ENCODE data around the gene WNK2.

Gene WNK2

GRCh38 chr9:93266521-93267001 lies 82.6 kb downstream of the WNK2 start:
- no peak for DNase-seq (ENCODE audit: low spot score)

- no peak for DNase-seq (ENCODE audit: low spot score)
Measured at GRCh38 chr9:93267091-93267541, 83.2 kb downstream of the WNK2 start.

DNA sequence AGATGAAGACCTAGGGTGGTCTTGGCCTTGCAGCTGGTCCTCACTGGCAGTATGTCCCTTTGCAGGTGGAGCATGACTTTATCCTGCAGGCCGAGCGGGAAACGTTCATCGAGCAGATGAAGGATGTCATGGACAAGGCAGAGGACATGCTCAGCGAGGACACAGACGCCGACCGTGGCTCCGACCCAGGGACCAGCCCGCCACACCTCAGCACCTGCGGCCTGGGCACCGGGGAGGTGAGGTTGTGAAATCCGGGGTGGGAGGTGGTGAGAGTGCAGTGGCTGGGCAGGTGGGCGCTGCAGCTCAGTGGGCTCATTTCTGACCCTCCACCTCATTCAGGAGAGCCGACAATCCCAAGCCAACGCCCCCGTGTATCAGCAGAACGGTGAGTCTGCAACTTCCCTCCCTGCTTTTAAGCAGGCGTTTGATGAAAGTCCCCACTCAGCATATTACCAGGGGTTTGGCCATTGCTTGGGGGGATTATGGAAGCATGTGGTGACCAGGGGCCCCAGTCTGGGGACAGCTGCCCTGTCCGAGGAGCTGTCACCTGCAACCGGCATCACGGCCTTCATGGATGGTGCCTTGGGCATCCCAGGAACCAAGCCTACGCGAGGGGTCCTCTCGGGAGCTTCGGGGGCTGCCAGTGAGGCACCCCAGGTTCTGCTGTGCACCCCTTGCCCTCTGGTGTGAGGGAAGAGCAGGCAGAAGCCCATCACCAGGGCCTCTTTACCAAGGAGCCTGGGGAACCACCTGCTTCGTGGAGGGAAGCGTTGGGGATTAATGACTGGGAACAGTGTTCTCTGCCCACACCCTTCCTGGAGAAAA lies 84.0 kb downstream of the WNK2 start:
- no peak for DNase-seq (ENCODE audit: low spot score)

DNA sequence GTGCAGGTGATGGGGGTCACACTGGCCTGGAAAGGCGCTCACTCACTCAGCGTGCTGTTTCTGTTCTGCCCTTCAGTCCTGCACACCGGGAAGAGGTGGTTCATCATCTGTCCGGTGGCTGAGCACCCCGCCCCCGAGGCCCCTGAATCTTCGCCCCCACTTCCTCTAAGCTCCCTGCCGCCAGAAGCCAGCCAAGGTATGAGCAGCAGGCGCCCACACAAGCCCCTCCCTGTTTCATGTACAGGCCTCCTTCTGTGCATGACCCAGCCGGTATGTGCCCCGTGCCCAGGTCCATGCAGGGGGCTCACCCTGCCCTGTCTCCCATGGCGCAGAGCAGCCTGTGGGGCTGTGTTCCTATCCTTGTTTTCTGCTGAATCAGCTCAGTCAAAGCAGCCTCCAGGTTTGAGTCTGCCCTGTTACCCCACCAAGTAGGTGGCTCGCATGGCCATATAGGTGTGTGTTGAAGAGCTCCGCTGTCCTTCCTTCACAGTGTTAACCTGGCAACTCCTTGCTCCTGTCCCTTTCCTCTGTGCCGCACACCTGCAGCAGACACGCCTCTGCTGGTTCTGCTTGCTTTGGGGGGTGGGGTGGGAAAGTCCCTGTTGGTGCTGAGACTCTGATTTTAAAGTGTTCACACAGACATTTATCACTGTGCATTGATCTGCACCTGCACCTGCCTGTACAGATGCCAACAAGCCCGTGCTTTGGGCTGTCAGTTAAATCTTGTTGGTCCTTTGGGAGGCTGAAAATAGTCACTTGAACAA lies 84.8 kb downstream of the WNK2 start:
- no peak for DNase-seq (ENCODE audit: low spot score)

- no peak for DNase-seq (ENCODE audit: low spot score)
Measured at GRCh38 chr9:93270976-93271375, 87.0 kb downstream of the WNK2 start.

- no peak for DNase-seq (ENCODE audit: low spot score)
Measured at GRCh38 chr9:93276973-93277372, 93.0 kb downstream of the WNK2 start.

GRCh38 chr9:93278144-93278543 lies 94.2 kb downstream of the WNK2 start:
- no peak for DNase-seq (ENCODE audit: low spot score)

GRCh38 chr9:93280661-93281259 lies 96.8 kb downstream of the WNK2 start:
- no peak for DNase-seq (ENCODE audit: low spot score)

DNA sequence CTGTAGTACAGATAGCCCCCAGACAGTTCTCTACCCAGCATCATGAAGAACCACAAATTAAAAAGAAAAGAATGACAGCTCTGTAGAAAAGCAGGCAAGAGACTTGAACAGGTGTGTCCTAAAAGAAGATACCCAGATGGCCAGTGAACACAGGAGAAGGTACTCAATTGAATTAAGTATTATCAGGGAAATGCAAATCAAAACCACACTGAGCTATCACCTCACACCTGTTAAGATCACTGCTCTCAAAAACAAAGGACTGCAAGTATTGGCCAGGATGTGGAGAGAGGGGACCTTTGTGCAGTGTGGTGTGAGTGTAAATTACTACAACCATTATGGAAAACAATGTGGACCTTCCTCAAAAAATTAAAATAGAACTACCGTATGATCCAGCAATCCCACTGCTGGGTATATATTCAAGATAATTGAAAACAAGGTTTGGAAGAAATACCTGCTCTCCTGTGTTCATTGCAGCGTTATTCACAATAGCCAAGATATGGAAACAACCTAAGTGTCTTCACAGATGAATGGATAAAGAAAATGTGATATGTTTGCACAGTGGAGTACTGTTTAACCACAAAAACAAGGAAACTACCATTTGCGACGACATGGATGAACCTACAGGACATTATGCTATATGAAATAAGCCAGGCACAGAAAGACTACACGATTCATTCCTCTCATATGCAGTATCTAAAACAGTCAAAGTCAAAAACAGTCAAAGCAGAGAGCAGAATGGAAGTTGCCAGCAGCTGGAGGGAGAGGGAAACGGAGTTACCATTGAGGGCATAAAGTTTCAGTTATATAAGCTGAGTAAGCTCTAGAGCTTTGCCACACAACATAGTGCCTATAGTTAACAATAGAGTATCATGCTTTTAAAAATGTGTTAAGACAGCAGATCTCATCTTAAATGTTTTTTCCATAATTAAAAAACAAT lies 102.6 kb downstream of the WNK2 start:
- no peak for DNase-seq (ENCODE audit: low spot score)

DNA sequence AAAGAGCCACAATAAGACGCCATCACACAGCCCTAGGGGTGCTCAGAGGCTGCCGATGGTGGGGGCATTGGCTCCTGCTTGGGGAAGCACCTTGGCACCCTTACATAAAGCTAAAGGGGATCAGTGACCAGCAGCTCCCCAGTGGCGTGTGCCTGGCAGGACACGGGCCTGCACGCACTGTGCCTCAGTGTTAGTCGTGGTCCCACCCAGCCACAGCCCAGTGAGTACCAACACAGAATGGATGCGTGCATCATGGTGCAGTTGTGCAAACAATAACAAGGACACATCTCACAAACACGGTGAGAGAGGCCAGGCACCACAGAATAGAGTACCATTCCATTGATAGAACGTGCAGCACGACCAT lies 103.2 kb downstream of the WNK2 start:
- no peak for DNase-seq (ENCODE audit: low spot score)

DNA sequence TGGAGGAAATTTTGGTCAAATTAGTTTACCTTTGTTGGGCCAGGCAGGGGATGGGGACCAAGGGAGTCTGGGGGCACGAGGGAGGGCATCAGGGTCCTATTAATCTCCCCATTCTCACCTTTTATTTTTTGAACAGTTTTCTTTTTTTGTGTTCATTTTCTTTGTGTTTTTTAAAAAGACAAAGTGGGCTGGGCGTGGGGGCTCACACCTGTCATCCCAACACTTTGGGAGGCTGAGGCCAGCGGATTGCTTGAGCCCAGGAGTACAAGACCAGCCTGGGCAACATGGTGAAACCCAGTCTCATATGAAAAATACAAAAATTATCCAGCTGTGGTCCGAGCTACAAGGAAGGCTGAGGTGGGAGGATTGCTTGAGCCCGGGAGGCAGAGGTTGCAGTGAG lies 103.7 kb downstream of the WNK2 start:
- no peak for DNase-seq (ENCODE audit: low spot score)

GRCh38 chr9:93288341-93288740 lies 104.4 kb downstream of the WNK2 start:
- DNase-seq (ENCODE audit: low spot score), result no peak

DNA sequence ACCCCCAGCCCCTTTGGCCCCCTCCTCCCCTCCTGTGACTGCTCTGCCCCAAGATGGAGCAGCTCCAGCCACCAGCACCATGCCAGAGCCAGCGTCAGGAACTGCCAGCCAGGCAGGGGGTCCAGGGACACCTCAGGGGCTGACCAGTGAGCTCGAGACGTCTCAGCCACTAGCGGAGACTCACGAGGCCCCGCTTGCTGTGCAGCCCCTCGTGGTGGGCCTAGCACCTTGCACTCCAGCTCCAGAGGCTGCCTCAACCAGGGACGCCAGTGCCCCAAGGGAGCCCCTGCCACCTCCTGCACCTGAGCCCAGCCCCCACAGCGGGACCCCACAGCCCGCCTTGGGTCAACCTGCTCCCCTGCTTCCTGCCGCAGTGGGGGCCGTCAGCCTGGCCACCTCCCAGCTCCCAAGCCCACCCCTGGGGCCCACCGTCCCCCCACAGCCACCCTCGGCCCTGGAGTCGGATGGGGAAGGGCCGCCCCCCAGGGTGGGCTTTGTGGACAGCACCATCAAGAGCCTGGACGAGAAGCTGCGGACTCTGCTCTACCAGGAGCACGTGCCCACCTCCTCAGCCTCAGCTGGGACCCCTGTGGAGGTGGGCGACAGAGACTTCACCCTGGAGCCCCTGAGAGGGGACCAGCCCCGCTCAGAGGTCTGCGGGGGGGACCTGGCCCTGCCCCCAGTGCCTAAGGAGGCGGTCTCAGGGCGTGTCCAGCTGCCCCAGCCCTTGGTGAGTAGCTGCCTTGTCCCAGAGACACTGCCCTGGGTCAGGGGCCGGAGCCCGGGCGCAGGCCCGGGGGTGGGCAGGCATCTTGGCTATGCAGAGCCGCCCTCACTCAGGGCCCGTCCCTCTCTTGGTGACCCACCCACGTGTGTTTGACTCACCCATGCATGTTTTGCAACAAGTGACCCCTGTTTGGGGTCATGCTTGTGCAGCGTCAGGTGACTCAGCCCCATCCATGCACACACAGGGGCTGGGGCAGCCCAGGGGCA lies 105.2 kb downstream of the WNK2 start:
- DNase-seq (ENCODE audit: low spot score), result peak; percentile 97

- no peak for DNase-seq (ENCODE audit: low spot score)
Measured at GRCh38 chr9:93290495-93291434, 106.8 kb downstream of the WNK2 start.

GRCh38 chr9:93291536-93292287 lies 107.8 kb downstream of the WNK2 start:
- DNase-seq (ENCODE audit: low spot score), result no peak

- no peak for DNase-seq (ENCODE audit: low spot score)
Measured at GRCh38 chr9:93292288-93292615, 108.3 kb downstream of the WNK2 start.

- no peak for DNase-seq (ENCODE audit: low spot score)
Measured at GRCh38 chr9:93292664-93293328, 108.9 kb downstream of the WNK2 start.

- no peak for DNase-seq (ENCODE audit: low spot score)
Measured at GRCh38 chr9:93294011-93294410, 110.1 kb downstream of the WNK2 start.

Data from HuH-7.5 (cell line).